Measurements from ENCODE around the gene OR4D6.

The OR4D6 gene

GRCh38 chr11:59456661-59457060, at the start of gene OR4D6:
Gene OR4D6 (plus strand): TSS chr11:59456961. CDS start chr11:59456961, 0 bp downstream.
- no peak within 1 kb of the TSS for H3K9ac ChIP-seq (ENCODE audit: low read depth, low read length)
- no peaks in the 10 kb centered on the region for H3K9me3 ChIP-seq (ENCODE audit: insufficient read depth, low read depth, low read length)
- no peaks in the 10 kb centered on the region for H3K27me3 ChIP-seq (ENCODE audit: insufficient read depth, low read length)
- peaks cover 3% of the 10 kb centered on the region; the same call in 1 of the 2 replicates for H3K4me1 ChIP-seq (ENCODE audit: insufficient read depth, low read length)
- H3K36me3 ChIP-seq (ENCODE audit: insufficient read depth, low read depth, low read length) = no peaks in the 10 kb centered on the region
- H3K27ac ChIP-seq (ENCODE audit: low read length) = no peak within 1 kb of the TSS
- no peak within 1 kb of the TSS for H3K4me3 ChIP-seq (ENCODE audit: low read length)

GRCh38 chr11:59413646-59414045, 43.1 kb upstream of the OR4D6 start:
- H3K27ac ChIP-seq (ENCODE audit: low read length) = no peak overlapping the region
- no peaks in the 10 kb centered on the region for H3K27me3 ChIP-seq (ENCODE audit: insufficient read depth, low read length)
- no peak overlapping the region for H3K9ac ChIP-seq (ENCODE audit: low read depth, low read length)
- H3K36me3 ChIP-seq (ENCODE audit: insufficient read depth, low read depth, low read length) = no peaks in the 10 kb centered on the region
- no peak overlapping the region for H3K4me3 ChIP-seq (ENCODE audit: low read length)
- no peaks in the 10 kb centered on the region for H3K4me1 ChIP-seq (ENCODE audit: insufficient read depth, low read length)
- peaks cover 35% of the 10 kb centered on the region for H3K9me3 ChIP-seq (ENCODE audit: insufficient read depth, low read depth, low read length)

GRCh38 chr11:59415111-59415510, 41.6 kb upstream of the OR4D6 start:
- H3K4me1 ChIP-seq (ENCODE audit: insufficient read depth, low read length) = no peaks in the 10 kb centered on the region
- no peak overlapping the region for H3K4me3 ChIP-seq (ENCODE audit: low read length)
- H3K27ac ChIP-seq (ENCODE audit: low read length) = no peak overlapping the region
- no peaks in the 10 kb centered on the region for H3K36me3 ChIP-seq (ENCODE audit: insufficient read depth, low read depth, low read length)
- no peaks in the 10 kb centered on the region for H3K27me3 ChIP-seq (ENCODE audit: insufficient read depth, low read length)
- H3K9ac ChIP-seq (ENCODE audit: low read depth, low read length) = no peak overlapping the region
- peaks cover 25% of the 10 kb centered on the region for H3K9me3 ChIP-seq (ENCODE audit: insufficient read depth, low read depth, low read length)

- no peak overlapping the region for H3K4me3 ChIP-seq (ENCODE audit: low read length)
- no peaks in the 10 kb centered on the region for H3K4me1 ChIP-seq (ENCODE audit: insufficient read depth, low read length)
- peaks cover 10% of the 10 kb centered on the region for H3K9me3 ChIP-seq (ENCODE audit: insufficient read depth, low read depth, low read length)
- H3K9ac ChIP-seq (ENCODE audit: low read depth, low read length) = no peak overlapping the region
- no peaks in the 10 kb centered on the region for H3K36me3 ChIP-seq (ENCODE audit: insufficient read depth, low read depth, low read length)
- H3K27ac ChIP-seq (ENCODE audit: low read length) = no peak overlapping the region
- H3K27me3 ChIP-seq (ENCODE audit: insufficient read depth, low read length) = no peaks in the 10 kb centered on the region
Observed at GRCh38 chr11:59416613-59417012, 40.1 kb upstream of the OR4D6 start.

- Histone ChIP-seq H3K4me3 (ENCODE audit: low read length) (no peak overlapping the region), H3K27ac (ENCODE audit: low read length) (no peak overlapping the region), H3K9me3 (ENCODE audit: insufficient read depth, low read depth, low read length) (peaks cover 9% of the 10 kb centered on the region), H3K27me3 (ENCODE audit: insufficient read depth, low read length) (no peaks in the 10 kb centered on the region), H3K4me1 (ENCODE audit: insufficient read depth, low read length) (no peaks in the 10 kb centered on the region), H3K36me3 (ENCODE audit: insufficient read depth, low read depth, low read length) (no peaks in the 10 kb centered on the region), H3K9ac (ENCODE audit: low read depth, low read length) (no peak overlapping the region)
Observed at GRCh38 chr11:59417023-59417422, 39.7 kb upstream of the OR4D6 start.

- H3K4me1 ChIP-seq (ENCODE audit: insufficient read depth, low read length) = no peaks in the 10 kb centered on the region
- H3K36me3 ChIP-seq (ENCODE audit: insufficient read depth, low read depth, low read length) = no peaks in the 10 kb centered on the region
- no peaks in the 10 kb centered on the region for H3K27me3 ChIP-seq (ENCODE audit: insufficient read depth, low read length)
- H3K27ac ChIP-seq (ENCODE audit: low read length) = no peak overlapping the region
- H3K9ac ChIP-seq (ENCODE audit: low read depth, low read length) = no peak overlapping the region
- no peak overlapping the region for H3K4me3 ChIP-seq (ENCODE audit: low read length)
- H3K9me3 ChIP-seq (ENCODE audit: insufficient read depth, low read depth, low read length) = peaks cover 1% of the 10 kb centered on the region
Observed at GRCh38 chr11:59418156-59418555, 38.6 kb upstream of the OR4D6 start.

- Histone ChIP-seq H3K4me3 (ENCODE audit: low read length) (no peak overlapping the region), H3K36me3 (ENCODE audit: insufficient read depth, low read depth, low read length) (no peaks in the 10 kb centered on the region), H3K27ac (ENCODE audit: low read length) (no peak overlapping the region), H3K27me3 (ENCODE audit: insufficient read depth, low read length) (no peaks in the 10 kb centered on the region), H3K9me3 (ENCODE audit: insufficient read depth, low read depth, low read length) (no peaks in the 10 kb centered on the region), H3K9ac (ENCODE audit: low read depth, low read length) (no peak overlapping the region), H3K4me1 (ENCODE audit: insufficient read depth, low read length) (peaks cover 24% of the 10 kb centered on the region)
Observed at GRCh38 chr11:59423835-59424234, 32.9 kb upstream of the OR4D6 start.

- no peak overlapping the region for H3K27ac ChIP-seq (ENCODE audit: low read length)
- H3K4me1 ChIP-seq (ENCODE audit: insufficient read depth, low read length) = peaks cover 24% of the 10 kb centered on the region
- no peak overlapping the region for H3K4me3 ChIP-seq (ENCODE audit: low read length)
- H3K9me3 ChIP-seq (ENCODE audit: insufficient read depth, low read depth, low read length) = no peaks in the 10 kb centered on the region
- no peaks in the 10 kb centered on the region for H3K27me3 ChIP-seq (ENCODE audit: insufficient read depth, low read length)
- H3K9ac ChIP-seq (ENCODE audit: low read depth, low read length) = no peak overlapping the region
- H3K36me3 ChIP-seq (ENCODE audit: insufficient read depth, low read depth, low read length) = no peaks in the 10 kb centered on the region
Observed at GRCh38 chr11:59425131-59425530, 31.6 kb upstream of the OR4D6 start.

- H3K9me3 ChIP-seq (ENCODE audit: insufficient read depth, low read depth, low read length) = no peaks in the 10 kb centered on the region
- H3K4me1 ChIP-seq (ENCODE audit: insufficient read depth, low read length) = peaks cover 24% of the 10 kb centered on the region
- H3K27me3 ChIP-seq (ENCODE audit: insufficient read depth, low read length) = no peaks in the 10 kb centered on the region
- H3K36me3 ChIP-seq (ENCODE audit: insufficient read depth, low read depth, low read length) = no peaks in the 10 kb centered on the region
- peak within 1 kb of the TSS; percentile 19; the same call in 1 of the 2 replicates for H3K4me3 ChIP-seq (ENCODE audit: low read length)
- peak within 1 kb of the TSS; percentile 2; the same call in 1 of the 2 replicates for H3K9ac ChIP-seq (ENCODE audit: low read depth, low read length)
- no peak within 1 kb of the TSS for H3K27ac ChIP-seq (ENCODE audit: low read length)
Observed at GRCh38 chr11:59426361-59427067, 30.2 kb upstream of the OR4D6 start, which contains the start of gene OR5A2. Gene OR5A2 (minus strand): TSS chr11:59426413. CDS start chr11:59422953, 3,460 bp downstream.

GRCh38 chr11:59427068-59427382, 29.7 kb upstream of the OR4D6 start:
- H3K9ac ChIP-seq (ENCODE audit: low read depth, low read length) = peak overlapping the region; percentile 2; the same call in 1 of the 2 replicates
- no peak overlapping the region; the same call in 1 of the 2 replicates for H3K4me3 ChIP-seq (ENCODE audit: low read length)
- H3K27ac ChIP-seq (ENCODE audit: low read length) = no peak overlapping the region
- no peaks in the 10 kb centered on the region for H3K9me3 ChIP-seq (ENCODE audit: insufficient read depth, low read depth, low read length)
- no peaks in the 10 kb centered on the region for H3K36me3 ChIP-seq (ENCODE audit: insufficient read depth, low read depth, low read length)
- peaks cover 24% of the 10 kb centered on the region for H3K4me1 ChIP-seq (ENCODE audit: insufficient read depth, low read length)
- H3K27me3 ChIP-seq (ENCODE audit: insufficient read depth, low read length) = no peaks in the 10 kb centered on the region

- Histone ChIP-seq H3K9ac (ENCODE audit: low read depth, low read length) (no peak overlapping the region), H3K27ac (ENCODE audit: low read length) (no peak overlapping the region), H3K27me3 (ENCODE audit: insufficient read depth, low read length) (no peaks in the 10 kb centered on the region), H3K36me3 (ENCODE audit: insufficient read depth, low read depth, low read length) (no peaks in the 10 kb centered on the region), H3K4me3 (ENCODE audit: low read length) (no peak overlapping the region), H3K9me3 (ENCODE audit: insufficient read depth, low read depth, low read length) (no peaks in the 10 kb centered on the region), H3K4me1 (ENCODE audit: insufficient read depth, low read length) (peaks cover 21% of the 10 kb centered on the region)
Observed at GRCh38 chr11:59429924-59430516, 26.7 kb upstream of the OR4D6 start.

- Histone ChIP-seq H3K4me1 (ENCODE audit: insufficient read depth, low read length) (no peaks in the 10 kb centered on the region; the same call in 1 of the 2 replicates), H3K27me3 (ENCODE audit: insufficient read depth, low read length) (no peaks in the 10 kb centered on the region), H3K27ac (ENCODE audit: low read length) (no peak within 1 kb of the TSS), H3K9ac (ENCODE audit: low read depth, low read length) (no peak within 1 kb of the TSS), H3K36me3 (ENCODE audit: insufficient read depth, low read depth, low read length) (no peaks in the 10 kb centered on the region), H3K4me3 (ENCODE audit: low read length) (no peak within 1 kb of the TSS), H3K9me3 (ENCODE audit: insufficient read depth, low read depth, low read length) (no peaks in the 10 kb centered on the region)
Observed at GRCh38 chr11:59436169-59436568, 20.6 kb upstream of the OR4D6 start, which contains the start of gene OR5A1. Gene OR5A1 (plus strand): TSS chr11:59436469. CDS start chr11:59443169, 6,700 bp downstream.

Measured in iPS-20b (cell line).